Stimulated activated naive CD8-positive, alpha-beta T cell treated with anti-CD3 and anti-CD28 coated beads, Interleukin-15, Interleukin-2, amounts not matched to agents 100 U/mL and 50 U/mL, for 24 hours (primary cell): ENCODE measurements around the gene SLC4A7.
"Not testable (repeated sequence)": the region's sequence is repeated elsewhere in the genome, so short reads cannot be mapped to it uniquely, and the experiment has no call there.

Source experiments
- ATAC-seq: fragments of 150-1000 bp; cut with Tn5 transposase; one replicate; pipeline ENCODE4 v1.10.0; 2021
- DNase-seq: peaks from one replicate; pipeline ENCODE4 v3.0.0; 2021

Gene SLC4A7

DNA sequence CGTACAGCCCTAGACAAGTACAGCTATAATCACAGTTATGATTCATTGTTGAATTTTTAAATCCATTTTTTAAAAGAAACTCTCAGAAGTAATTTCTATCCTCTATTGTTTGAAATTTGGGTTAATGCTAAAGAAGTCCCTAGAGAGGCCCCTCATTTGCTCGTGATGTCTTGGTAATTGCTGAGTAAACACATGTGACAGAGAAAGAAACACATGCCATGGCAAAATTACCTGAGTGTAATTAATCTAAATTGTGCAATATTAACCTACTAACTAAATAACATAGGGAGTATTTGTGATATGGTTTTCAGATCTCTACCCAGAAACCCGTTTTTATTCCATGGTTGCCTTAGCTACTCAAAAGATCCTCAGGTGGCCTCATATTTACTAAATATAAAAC is 125.8 kb downstream of the SLC4A7 start:
- ATAC-seq (no peak), DNase-seq (no peak)

DNA sequence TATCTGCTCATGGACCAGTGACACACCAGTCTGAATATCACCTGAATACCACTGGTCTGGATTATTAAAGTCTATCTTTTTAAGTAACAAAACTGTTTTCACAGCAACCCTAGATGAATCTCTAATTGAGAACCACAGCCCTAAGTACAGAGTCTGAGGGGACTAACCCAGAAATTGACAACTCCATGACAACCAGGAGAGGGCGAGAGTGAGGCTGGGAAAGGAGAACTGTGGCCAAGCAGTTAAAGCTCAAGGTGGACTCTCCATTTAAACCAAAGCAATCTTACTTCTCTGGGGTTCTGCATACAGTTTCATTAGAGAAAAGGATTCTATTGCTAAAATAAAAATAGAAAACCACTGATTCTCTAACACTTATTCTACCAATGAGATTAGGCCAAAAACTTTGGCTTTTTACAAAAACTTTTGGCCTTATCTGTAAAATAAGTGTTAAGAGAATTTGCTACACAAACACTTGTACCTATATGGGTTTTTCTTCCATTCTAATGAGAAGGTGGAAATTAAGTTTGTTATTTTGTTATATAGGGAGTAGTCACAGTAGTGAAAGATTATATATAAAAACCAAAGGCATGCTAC is 126.4 kb downstream of the SLC4A7 start:
- DNase-seq, result peak; percentile 55
- peak; percentile 82 for ATAC-seq

DNA sequence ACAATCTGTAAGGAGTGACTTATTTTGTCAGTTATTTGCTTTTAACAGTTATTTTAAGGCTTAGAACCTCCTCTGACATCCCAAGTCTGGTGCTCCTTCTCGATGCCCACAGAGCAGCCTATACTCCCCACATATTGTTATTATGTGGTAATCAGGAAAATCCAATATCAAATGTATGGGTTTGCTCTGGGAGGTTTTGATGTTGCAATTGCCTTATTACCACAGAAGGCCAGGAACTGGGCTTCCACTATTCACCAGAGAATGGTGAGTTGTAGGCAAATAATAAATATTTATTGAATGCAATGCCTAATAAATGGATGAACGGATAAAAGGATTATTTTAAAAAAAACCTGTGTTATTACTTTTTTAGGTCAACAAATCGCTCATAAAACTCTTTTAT is 127.2 kb downstream of the SLC4A7 start:
- DNase-seq (no peak), ATAC-seq (no peak)

- DNase-seq, result no peak
- no peak for ATAC-seq
Measured at GRCh38 chr3:27354588-27355203, 129.5 kb downstream of the SLC4A7 start.

DNA sequence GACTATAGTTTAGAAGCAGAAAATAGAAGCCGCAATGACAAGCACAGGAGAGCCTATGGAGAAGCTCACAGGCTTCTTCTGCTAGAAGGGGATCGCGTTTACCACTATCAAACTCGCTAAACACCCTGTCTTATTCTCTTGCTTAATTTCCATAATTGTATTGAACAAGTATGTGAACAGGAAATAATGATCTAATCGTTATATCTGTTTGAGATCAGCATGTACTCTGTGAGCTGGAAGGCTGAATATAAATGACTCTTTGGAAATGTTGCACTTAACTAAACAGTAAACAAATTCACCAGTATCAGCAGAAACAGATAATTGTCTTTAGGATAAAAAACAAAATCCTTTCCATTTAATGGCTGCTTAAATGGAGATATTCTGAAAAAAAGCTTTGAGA is 130.0 kb downstream of the SLC4A7 start:
- DNase-seq (no peak), ATAC-seq (no peak)

DNA sequence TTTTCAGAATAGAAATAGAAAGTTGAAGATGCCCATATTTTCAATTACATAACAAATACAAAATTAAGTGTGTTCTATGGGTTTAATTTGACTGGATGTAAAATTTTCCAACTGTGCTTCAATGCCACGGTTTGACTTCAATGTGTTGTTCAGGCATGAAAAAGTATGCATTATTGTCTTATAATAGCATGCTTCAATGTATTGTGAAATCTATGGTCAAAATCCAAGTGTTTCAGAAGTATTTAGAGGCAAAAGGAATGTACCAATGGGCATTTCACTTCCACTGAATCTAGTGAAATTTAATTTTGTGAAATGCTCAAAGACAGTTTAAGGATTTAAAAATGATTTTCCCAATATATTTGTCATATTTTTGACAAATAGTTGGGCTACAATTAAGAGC is 131.0 kb downstream of the SLC4A7 start:
- ATAC-seq (no peak), DNase-seq (no peak)

GRCh38 chr3:27352047-27352446 is 132.1 kb downstream of the SLC4A7 start:
- no peak for DNase-seq
- no peak for ATAC-seq

DNA sequence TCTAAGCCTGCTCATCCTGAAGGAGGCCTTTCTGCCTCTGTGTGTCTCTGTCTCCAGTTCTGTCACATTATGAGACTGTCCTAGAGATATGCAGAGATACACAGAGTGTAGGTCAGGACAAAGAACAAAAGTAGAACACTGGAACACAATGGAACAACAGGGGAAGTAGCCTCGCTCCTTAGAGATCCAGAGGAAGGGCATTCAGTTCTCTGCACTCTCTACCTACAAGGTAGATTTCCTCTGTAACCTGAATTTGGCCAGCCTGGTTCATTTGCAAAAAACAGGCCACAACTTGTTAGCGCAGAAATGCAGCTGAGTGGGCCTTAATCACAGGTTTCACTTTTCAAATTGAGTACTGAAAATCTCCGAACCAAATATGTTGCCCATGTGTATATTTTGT is 134.4 kb downstream of the SLC4A7 start:
- DNase-seq (no peak), ATAC-seq (no peak)

DNA sequence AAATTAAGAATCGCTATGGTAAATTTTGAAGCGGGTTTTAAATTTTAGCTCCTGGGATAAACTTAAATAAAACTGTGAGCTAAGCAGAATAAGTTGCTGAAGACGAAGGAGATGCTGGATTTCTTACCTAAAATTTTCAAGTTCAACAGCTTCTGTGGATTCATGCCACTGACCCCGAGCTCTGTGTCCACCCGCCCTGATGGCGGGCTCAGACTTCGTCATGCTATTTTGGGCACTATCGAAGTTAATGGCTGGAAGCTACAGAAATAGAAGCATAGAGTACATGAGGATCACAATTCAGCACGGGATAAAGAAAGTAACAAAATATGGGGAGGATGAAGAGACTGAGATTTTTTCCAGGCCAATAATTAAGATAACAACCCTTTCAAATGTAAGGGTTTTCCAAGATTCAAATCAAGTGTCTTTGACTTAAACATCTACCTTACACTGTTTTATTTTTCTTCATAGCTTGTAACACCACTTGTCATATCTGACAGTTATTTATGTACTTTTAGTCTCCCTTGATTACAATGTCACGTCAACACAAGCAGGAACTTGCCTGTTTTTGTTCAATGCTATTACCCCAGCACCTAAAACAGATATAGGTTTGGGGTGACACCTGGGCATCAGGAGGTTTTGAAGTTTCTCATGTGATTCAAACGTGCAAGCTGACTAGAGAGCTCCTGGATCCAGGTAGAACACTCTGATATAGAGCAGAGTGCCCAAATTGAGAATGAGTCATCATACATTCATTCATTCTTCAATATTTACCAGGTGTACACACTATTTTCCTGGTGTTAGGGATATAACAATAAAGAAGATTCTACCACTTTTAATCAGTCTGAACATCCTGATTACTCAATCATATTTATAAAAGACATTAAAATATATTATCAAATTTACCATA is 138.0 kb downstream of the SLC4A7 start:
- ATAC-seq (no peak), DNase-seq (no peak)

DNA sequence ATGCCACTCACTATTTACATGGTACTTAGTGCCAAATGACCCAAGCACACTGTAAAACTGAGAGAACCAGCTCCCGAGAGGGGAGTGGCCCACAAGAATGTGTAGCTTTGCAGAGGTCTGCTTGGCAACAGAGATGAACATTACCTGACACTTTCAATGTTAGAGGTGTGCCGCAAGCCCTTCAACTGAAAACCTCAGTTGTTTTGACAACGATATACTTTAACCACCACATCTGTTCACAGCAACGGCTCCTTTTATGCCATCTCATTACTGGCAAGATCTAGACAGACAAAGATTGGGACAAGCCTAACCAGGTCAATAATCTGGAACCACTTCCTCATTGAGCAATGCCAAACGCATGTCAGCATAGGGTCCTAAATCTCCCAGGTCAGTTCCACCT is 138.7 kb downstream of the SLC4A7 start:
- ATAC-seq (no peak), DNase-seq (no peak)

DNA sequence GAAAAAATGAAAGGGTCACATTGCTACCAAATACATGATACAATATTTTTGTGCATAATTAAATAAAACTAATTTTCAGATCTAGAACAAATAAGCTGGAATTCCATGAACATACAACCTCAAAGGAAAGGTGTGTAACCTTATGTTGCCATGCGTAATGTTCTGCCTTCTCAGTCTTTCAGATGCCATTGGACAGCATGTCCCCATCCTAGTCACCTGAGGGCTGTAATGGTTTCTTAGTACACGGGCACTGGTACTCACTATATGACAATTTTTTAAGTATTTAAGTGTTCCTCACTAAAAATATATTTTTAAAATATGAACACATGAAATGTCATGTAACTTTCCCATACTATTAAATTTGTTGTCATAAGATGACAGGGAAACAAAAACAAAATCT is 139.1 kb downstream of the SLC4A7 start:
- ATAC-seq (no peak), DNase-seq (no peak)

GRCh38 chr3:27344192-27344591 is 140.0 kb downstream of the SLC4A7 start:
- ATAC-seq, result no peak
- no peak for DNase-seq

GRCh38 chr3:27342267-27342666 is 141.9 kb downstream of the SLC4A7 start:
- ATAC-seq (no peak), DNase-seq (no peak)

DNA sequence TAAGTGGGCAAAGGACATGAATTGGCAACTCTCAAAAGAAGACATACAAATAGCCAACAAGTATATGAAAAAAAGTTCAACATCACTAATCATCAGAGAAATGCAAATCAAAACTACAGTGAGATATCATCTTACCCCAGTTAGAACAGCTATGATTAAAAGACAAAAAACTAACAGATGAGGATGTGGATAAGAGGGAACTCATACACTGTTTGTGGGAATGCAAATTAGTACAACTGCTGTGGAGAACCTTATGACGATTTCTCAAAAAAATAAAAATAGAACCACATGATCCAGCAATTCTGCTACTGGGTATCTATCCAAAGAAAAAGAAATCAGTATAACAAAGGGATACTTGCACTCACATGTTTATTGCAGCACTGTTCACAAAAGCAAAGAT is 143.7 kb downstream of the SLC4A7 start:
- DNase-seq (no peak), ATAC-seq (no peak)

DNA sequence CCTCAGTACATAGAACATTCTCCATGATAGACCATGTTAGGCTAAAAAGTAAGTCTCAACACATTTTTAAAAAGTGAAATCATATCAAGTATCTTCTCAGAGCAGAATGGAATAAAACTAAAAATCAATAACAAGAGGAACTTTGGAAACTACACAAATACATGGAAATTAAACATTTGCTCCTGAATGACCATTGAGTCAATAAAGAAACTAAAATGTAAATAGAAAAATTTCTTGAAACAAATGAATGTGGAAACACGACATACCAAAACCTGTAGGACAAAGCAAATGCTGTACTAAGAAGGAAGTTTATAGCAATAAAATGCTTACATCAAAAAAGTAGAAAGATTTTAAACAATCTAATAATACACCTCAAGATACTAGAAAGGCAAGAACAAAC is 148.6 kb downstream of the SLC4A7 start:
- ATAC-seq, result no peak

DNA sequence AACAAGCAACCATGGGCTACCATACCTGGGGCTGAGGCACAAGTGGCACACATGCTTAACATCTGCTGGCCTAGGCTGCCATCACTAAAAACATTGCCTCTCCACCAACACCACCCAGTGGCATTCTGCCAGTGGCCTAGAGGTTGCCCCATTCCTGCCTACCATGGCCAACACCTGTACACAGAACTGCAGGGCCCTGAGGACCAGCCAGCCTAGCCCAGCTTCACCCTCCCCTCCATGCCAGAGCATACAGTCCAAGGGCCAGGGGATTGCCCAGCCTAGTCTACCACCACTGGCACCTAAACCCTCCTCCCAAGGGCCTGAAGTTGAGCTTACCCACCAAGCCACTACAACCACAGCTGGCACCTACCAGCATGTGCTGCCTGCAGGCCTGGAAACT is 150.3 kb downstream of the SLC4A7 start:
- ATAC-seq (no peak), DNase-seq (no peak)

More for the DNA sequence above, 148.6 kb downstream of the SLC4A7 start:
- no peak for DNase-seq

DNA sequence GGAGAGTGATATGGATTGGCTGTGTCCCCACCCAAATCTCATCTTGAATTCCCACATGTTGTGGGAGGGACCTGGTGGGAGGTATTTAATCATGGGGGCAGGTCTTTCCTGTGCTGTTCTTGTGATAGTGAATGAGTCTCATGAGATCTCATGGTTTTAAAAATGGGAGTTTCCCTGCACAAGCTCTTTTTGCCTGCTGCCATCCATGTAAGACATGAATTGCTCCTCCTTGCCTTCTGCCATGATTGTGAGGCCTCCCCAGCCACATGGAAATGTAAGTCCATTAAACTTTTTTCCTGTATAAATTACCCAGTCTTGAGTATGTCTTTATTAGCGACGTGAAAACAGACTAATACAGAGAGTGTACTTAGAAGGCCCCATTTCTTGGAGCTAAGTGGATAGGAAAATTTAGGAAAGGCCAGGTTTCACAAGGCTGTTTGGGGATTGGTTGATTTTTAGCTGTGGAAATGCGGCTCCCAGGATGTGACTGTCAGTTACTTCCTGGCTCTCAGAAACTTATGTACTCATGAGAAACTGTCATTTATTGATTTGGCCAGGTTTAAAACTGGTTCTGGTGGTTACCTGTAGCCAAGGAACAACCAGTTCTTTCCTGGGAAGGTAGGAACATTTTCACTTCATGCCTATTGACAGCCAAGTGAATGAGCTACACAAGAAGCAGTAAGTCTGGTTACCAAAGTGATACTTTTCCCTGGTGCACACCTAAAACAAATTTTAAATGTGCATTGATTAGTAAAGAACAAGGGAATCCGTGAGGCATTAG is 155.0 kb downstream of the SLC4A7 start:
- DNase-seq, ATAC-seq: not testable (repeated sequence)

GRCh38 chr3:27326629-27327545 is 157.3 kb downstream of the SLC4A7 start:
- DNase-seq, result no peak
- ATAC-seq, result no peak

- no peak for DNase-seq
- no peak for ATAC-seq
Measured at GRCh38 chr3:27326202-27326601, 158.0 kb downstream of the SLC4A7 start.

GRCh38 chr3:27325419-27325818 is 158.8 kb downstream of the SLC4A7 start:
- no peak for DNase-seq
- ATAC-seq, result no peak

DNA sequence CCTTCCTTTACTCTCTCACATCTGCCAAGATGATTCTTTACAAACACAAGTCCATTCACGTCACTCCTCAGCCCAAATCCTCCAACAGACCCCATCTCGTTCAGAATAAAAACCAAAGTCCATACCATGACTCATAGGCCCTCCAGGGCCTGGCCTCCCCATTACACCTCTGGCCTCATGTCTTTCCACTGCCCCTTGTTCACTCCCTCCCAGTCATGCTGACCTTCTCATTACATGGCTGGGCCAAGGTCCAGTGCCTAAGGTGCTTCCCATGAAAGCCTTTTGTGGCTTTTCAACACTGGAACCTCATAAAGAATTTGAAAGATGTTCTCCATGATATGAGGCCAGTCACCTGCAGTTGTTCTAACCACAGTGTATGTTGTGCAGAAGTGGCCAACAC is 159.5 kb downstream of the SLC4A7 start:
- DNase-seq, result no peak
- no peak for ATAC-seq
